Cardiac muscle cell (in vitro differentiated cells and primary cell): ENCODE results near the gene BCR. TPM values are rescaled to one million over a fixed set of nuclear protein-coding genes. Genes with fewer than 3 reads are reported as not detected.

Experiments
- DNase-seq, 2 donors: peaks; one replicate each; pipeline versions ENCODE4 v3.0.0 to v3.0.0-alpha.2; 2010 to 2017; ENCODE audit warnings: low read depth in 1 of 2, low spot score in 1 of 2
- H3K27ac ChIP-seq: fragments of 200-600 bp; sonication (generic); 2 replicates; pipeline ENCODE4 v1.5.1; 2016
- H3K27me3 ChIP-seq: fragments of 200-600 bp; sonication (generic); 2 replicates; pipeline ENCODE4 v1.6.0; 2016; ENCODE audit warnings: control low read depth
- H3K36me3 ChIP-seq: fragments of 200-600 bp; sonication (generic); 2 replicates; pipeline ENCODE4 v1.5.1; 2016; ENCODE audit warnings: control low read depth
- H3K4me1 ChIP-seq: fragments of 200-600 bp; sonication (generic); 2 replicates; pipeline ENCODE4 v1.8.1; 2017; ENCODE audit warnings: low read depth, mild to moderate bottlenecking, mixed run types
- H3K4me3 ChIP-seq: fragments of 200-600 bp; sonication (generic); 2 replicates; pipeline ENCODE4 v1.5.1; 2016; ENCODE audit warnings: mild to moderate bottlenecking
- H3K9me3 ChIP-seq: fragments of 200-600 bp; sonication (generic); 2 replicates; pipeline ENCODE4 v1.5.1; 2017; ENCODE audit warnings: low read depth, mild to moderate bottlenecking, control low read depth
- CTCF ChIP-seq: IDR thresholded peaks from 2 replicates; pipeline ENCODE4 v1.5.1; 2012; ENCODE audit warnings: low read depth, mild to moderate bottlenecking, low read length
- polyA plus RNA-seq: library from polyadenylated mRNA; unstranded; fragments of >200 nt; fragmentation: Nextera tagmentation; extraction: Ambion mirVana; gene quantifications from 2 replicates; pipeline ENCODE4 v1.2.1, GENCODE V29; 2016
- total RNA-seq: library from RNA; depleted of rRNA; stranded (reverse); fragments of >200 nt; gene quantifications from 2 replicates; pipeline ENCODE4 v1.2.3, GENCODE V29; 2016

Gene BCR
- total and polyA plus RNA-seq, 2 experiments from 2014 or later: 30.9 to 53.1 TPM

GRCh38 chr22:23232094-23232905 lies 52.0 kb downstream of the BCR start:
- H3K27me3 ChIP-seq: no peaks in the 10 kb centered on the region
- TF ChIP-seq CTCF: no peak
- H3K27ac ChIP-seq: no peak overlapping the region
- H3K36me3 ChIP-seq: no peaks in the 10 kb centered on the region
- no peak for DNase-seq
- no peak overlapping the region for H3K4me3 ChIP-seq
- H3K9me3 ChIP-seq: no peaks in the 10 kb centered on the region
- H3K4me1 ChIP-seq: peaks cover 17% of the 10 kb centered on the region

- Histone ChIP-seq H3K9me3 (no peaks in the 10 kb centered on the region), H3K4me3 (no peak overlapping the region), H3K4me1 (peaks cover 23% of the 10 kb centered on the region), H3K27me3 (no peaks in the 10 kb centered on the region), H3K36me3 (no peaks in the 10 kb centered on the region), H3K27ac (no peak overlapping the region)
- peak; percentile 16 for TF ChIP-seq CTCF
- peak in 1 of 2 donors; percentile 63 for DNase-seq
Observed at GRCh38 chr22:23233084-23233531, 52.8 kb downstream of the BCR start.

- H3K4me3 ChIP-seq: no peak overlapping the region
- H3K4me1 ChIP-seq: peaks cover 23% of the 10 kb centered on the region
- peak in 1 of 2 donors; percentile 69 for DNase-seq
- no peak for TF ChIP-seq CTCF
- H3K36me3 ChIP-seq: no peaks in the 10 kb centered on the region
- no peak overlapping the region for H3K27ac ChIP-seq
- H3K27me3 ChIP-seq: no peaks in the 10 kb centered on the region
- H3K9me3 ChIP-seq: no peaks in the 10 kb centered on the region
Observed at GRCh38 chr22:23233752-23234408, 53.6 kb downstream of the BCR start.

- Histone ChIP-seq H3K4me3 (no peak overlapping the region), H3K4me1 (peaks cover 23% of the 10 kb centered on the region), H3K9me3 (no peaks in the 10 kb centered on the region), H3K36me3 (no peaks in the 10 kb centered on the region), H3K27ac (no peak overlapping the region), H3K27me3 (no peaks in the 10 kb centered on the region)
- TF ChIP-seq CTCF: no peak
- no peak for DNase-seq
Observed at GRCh38 chr22:23234409-23235161, 54.3 kb downstream of the BCR start.

GRCh38 chr22:23235425-23235824 lies 55.1 kb downstream of the BCR start:
- no peaks in the 10 kb centered on the region for H3K27me3 ChIP-seq
- no peaks in the 10 kb centered on the region for H3K36me3 ChIP-seq
- H3K27ac ChIP-seq: no peak overlapping the region
- DNase-seq: no peak
- H3K4me1 ChIP-seq: peaks cover 20% of the 10 kb centered on the region
- H3K9me3 ChIP-seq: no peaks in the 10 kb centered on the region
- TF ChIP-seq CTCF: no peak
- H3K4me3 ChIP-seq: no peak overlapping the region
